ENCODE results near the gene PPIP5K2.
"Not testable (repeated sequence)": the region's sequence is repeated elsewhere in the genome, so short reads cannot be mapped to it uniquely, and the experiment has no call there.

The PPIP5K2 gene

GRCh38 chr5:103119765-103120606 is at the start of gene PPIP5K2, which contains the start of gene GIN1:
TSS of gene PPIP5K2 (plus strand) at chr5:103120301. CDS start at chr5:103129590, 9,289 bp downstream.
TSS of gene GIN1 (minus strand) at chr5:103120138. CDS start at chr5:103108707, 11,431 bp downstream.
- Histone ChIP-seq H3K27me3 (ENCODE audit: control insufficient read depth, insufficient read depth, low read length) (no peaks in the 10 kb centered on the region), H3K4me3 (ENCODE audit: low read length) (peak within 1 kb of the TSS; percentile 81), H3K9me3 (ENCODE audit: control insufficient read depth, low read length) (no peaks in the 10 kb centered on the region), H3K4me1 (ENCODE audit: control insufficient read depth, insufficient read depth, low read length) (no peaks in the 10 kb centered on the region), H3K9ac (ENCODE audit: low read length) (peak within 1 kb of the TSS; percentile 91), H3K36me3 (ENCODE audit: control insufficient read depth, insufficient read depth, low read length) (no peaks in the 10 kb centered on the region)

- H3K27me3 ChIP-seq (ENCODE audit: control insufficient read depth, insufficient read depth, low read length); H3K4me1 ChIP-seq (ENCODE audit: control insufficient read depth, insufficient read depth, low read length); H3K9me3 ChIP-seq (ENCODE audit: control insufficient read depth, low read length); H3K36me3 ChIP-seq (ENCODE audit: control insufficient read depth, insufficient read depth, low read length); H3K4me3 ChIP-seq (ENCODE audit: low read length); H3K9ac ChIP-seq (ENCODE audit: low read length): not testable (repeated sequence)
Observed at GRCh38 chr5:103073500-103073899, 46.6 kb upstream of the PPIP5K2 start.

- Histone ChIP-seq H3K9ac (ENCODE audit: low read length) (no peak overlapping the region), H3K36me3 (ENCODE audit: control insufficient read depth, insufficient read depth, low read length) (no peaks in the 10 kb centered on the region), H3K27me3 (ENCODE audit: control insufficient read depth, insufficient read depth, low read length) (no peaks in the 10 kb centered on the region), H3K4me1 (ENCODE audit: control insufficient read depth, insufficient read depth, low read length) (no peaks in the 10 kb centered on the region), H3K9me3 (ENCODE audit: control insufficient read depth, low read length) (no peaks in the 10 kb centered on the region), H3K4me3 (ENCODE audit: low read length) (no peak overlapping the region)
Observed at GRCh38 chr5:103075442-103075841, 44.7 kb upstream of the PPIP5K2 start.

- Histone ChIP-seq H3K9ac (ENCODE audit: low read length) (no peak overlapping the region), H3K27me3 (ENCODE audit: control insufficient read depth, insufficient read depth, low read length) (no peaks in the 10 kb centered on the region), H3K4me3 (ENCODE audit: low read length) (no peak overlapping the region), H3K4me1 (ENCODE audit: control insufficient read depth, insufficient read depth, low read length) (no peaks in the 10 kb centered on the region), H3K36me3 (ENCODE audit: control insufficient read depth, insufficient read depth, low read length) (no peaks in the 10 kb centered on the region), H3K9me3 (ENCODE audit: control insufficient read depth, low read length) (no peaks in the 10 kb centered on the region)
Observed at GRCh38 chr5:103079796-103080195, 40.3 kb upstream of the PPIP5K2 start.

GRCh38 chr5:103086547-103086946 is 33.6 kb upstream of the PPIP5K2 start:
- H3K36me3 ChIP-seq (ENCODE audit: control insufficient read depth, insufficient read depth, low read length) = no peaks in the 10 kb centered on the region
- H3K9ac ChIP-seq (ENCODE audit: low read length) = no peak overlapping the region
- H3K27me3 ChIP-seq (ENCODE audit: control insufficient read depth, insufficient read depth, low read length) = no peaks in the 10 kb centered on the region
- no peak overlapping the region for H3K4me3 ChIP-seq (ENCODE audit: low read length)
- no peaks in the 10 kb centered on the region for H3K4me1 ChIP-seq (ENCODE audit: control insufficient read depth, insufficient read depth, low read length)
- H3K9me3 ChIP-seq (ENCODE audit: control insufficient read depth, low read length) = no peaks in the 10 kb centered on the region

GRCh38 chr5:103089272-103089671 is 30.8 kb upstream of the PPIP5K2 start:
- Histone ChIP-seq H3K27me3 (ENCODE audit: control insufficient read depth, insufficient read depth, low read length) (no peaks in the 10 kb centered on the region), H3K9me3 (ENCODE audit: control insufficient read depth, low read length) (no peaks in the 10 kb centered on the region), H3K9ac (ENCODE audit: low read length) (no peak overlapping the region), H3K4me3 (ENCODE audit: low read length) (no peak overlapping the region), H3K4me1 (ENCODE audit: control insufficient read depth, insufficient read depth, low read length) (no peaks in the 10 kb centered on the region), H3K36me3 (ENCODE audit: control insufficient read depth, insufficient read depth, low read length) (no peaks in the 10 kb centered on the region)

- no peaks in the 10 kb centered on the region for H3K27me3 ChIP-seq (ENCODE audit: control insufficient read depth, insufficient read depth, low read length)
- H3K4me1 ChIP-seq (ENCODE audit: control insufficient read depth, insufficient read depth, low read length) = no peaks in the 10 kb centered on the region
- H3K36me3 ChIP-seq (ENCODE audit: control insufficient read depth, insufficient read depth, low read length) = no peaks in the 10 kb centered on the region
Observed at GRCh38 chr5:103090791-103091190, 29.3 kb upstream of the PPIP5K2 start.

GRCh38 chr5:103092676-103093075 is 27.4 kb upstream of the PPIP5K2 start:
- H3K9ac ChIP-seq (ENCODE audit: low read length) = no peak overlapping the region
- no peaks in the 10 kb centered on the region for H3K36me3 ChIP-seq (ENCODE audit: control insufficient read depth, insufficient read depth, low read length)
- H3K4me1 ChIP-seq (ENCODE audit: control insufficient read depth, insufficient read depth, low read length) = no peaks in the 10 kb centered on the region

More at GRCh38 chr5:103090791-103091190, 29.3 kb upstream of the PPIP5K2 start:
- Histone ChIP-seq H3K9ac (ENCODE audit: low read length) (no peak overlapping the region), H3K4me3 (ENCODE audit: low read length) (no peak overlapping the region), H3K9me3 (ENCODE audit: control insufficient read depth, low read length) (no peaks in the 10 kb centered on the region)

GRCh38 chr5:103093727-103094126 is 26.4 kb upstream of the PPIP5K2 start:
- Histone ChIP-seq H3K36me3 (ENCODE audit: control insufficient read depth, insufficient read depth, low read length) (no peaks in the 10 kb centered on the region), H3K27me3 (ENCODE audit: control insufficient read depth, insufficient read depth, low read length) (no peaks in the 10 kb centered on the region), H3K4me1 (ENCODE audit: control insufficient read depth, insufficient read depth, low read length) (no peaks in the 10 kb centered on the region), H3K9me3 (ENCODE audit: control insufficient read depth, low read length) (no peaks in the 10 kb centered on the region), H3K4me3 (ENCODE audit: low read length) (no peak overlapping the region), H3K9ac (ENCODE audit: low read length) (no peak overlapping the region)

More at GRCh38 chr5:103092676-103093075, 27.4 kb upstream of the PPIP5K2 start:
- no peak overlapping the region for H3K4me3 ChIP-seq (ENCODE audit: low read length)
- H3K9me3 ChIP-seq (ENCODE audit: control insufficient read depth, low read length) = no peaks in the 10 kb centered on the region
- H3K27me3 ChIP-seq (ENCODE audit: control insufficient read depth, insufficient read depth, low read length) = no peaks in the 10 kb centered on the region

GRCh38 chr5:103094737-103095136 is 25.4 kb upstream of the PPIP5K2 start:
- no peaks in the 10 kb centered on the region for H3K4me1 ChIP-seq (ENCODE audit: control insufficient read depth, insufficient read depth, low read length)
- H3K9ac ChIP-seq (ENCODE audit: low read length) = no peak overlapping the region
- H3K36me3 ChIP-seq (ENCODE audit: control insufficient read depth, insufficient read depth, low read length) = no peaks in the 10 kb centered on the region
- no peaks in the 10 kb centered on the region for H3K9me3 ChIP-seq (ENCODE audit: control insufficient read depth, low read length)
- H3K27me3 ChIP-seq (ENCODE audit: control insufficient read depth, insufficient read depth, low read length) = no peaks in the 10 kb centered on the region
- no peak overlapping the region for H3K4me3 ChIP-seq (ENCODE audit: low read length)

- no peaks in the 10 kb centered on the region for H3K9me3 ChIP-seq (ENCODE audit: control insufficient read depth, low read length)
- no peaks in the 10 kb centered on the region for H3K36me3 ChIP-seq (ENCODE audit: control insufficient read depth, insufficient read depth, low read length)
- no peaks in the 10 kb centered on the region for H3K27me3 ChIP-seq (ENCODE audit: control insufficient read depth, insufficient read depth, low read length)
- no peak overlapping the region for H3K4me3 ChIP-seq (ENCODE audit: low read length)
- H3K4me1 ChIP-seq (ENCODE audit: control insufficient read depth, insufficient read depth, low read length) = no peaks in the 10 kb centered on the region
- no peak overlapping the region for H3K9ac ChIP-seq (ENCODE audit: low read length)
Observed at GRCh38 chr5:103098993-103099392, 21.1 kb upstream of the PPIP5K2 start.

GRCh38 chr5:103101079-103101750 is 18.9 kb upstream of the PPIP5K2 start:
- no peak overlapping the region for H3K9ac ChIP-seq (ENCODE audit: low read length)

More at GRCh38 chr5:103101079-103101750, 18.9 kb upstream of the PPIP5K2 start:
- Histone ChIP-seq H3K4me3 (ENCODE audit: low read length) (no peak overlapping the region), H3K9me3 (ENCODE audit: control insufficient read depth, low read length) (no peaks in the 10 kb centered on the region), H3K4me1 (ENCODE audit: control insufficient read depth, insufficient read depth, low read length) (no peaks in the 10 kb centered on the region), H3K27me3 (ENCODE audit: control insufficient read depth, insufficient read depth, low read length) (no peaks in the 10 kb centered on the region), H3K36me3 (ENCODE audit: control insufficient read depth, insufficient read depth, low read length) (no peaks in the 10 kb centered on the region)
